Vagina (tissue), 2 donors: ENCODE data around the gene CDK19.

ENCODE experiments used
- POLR2AphosphoS5 ChIP-seq, 2 donors: sonication (generic); formaldehyde crosslinking; IDR thresholded peaks; one replicate each; pipeline ENCODE4 v1.9.0; 2017; ENCODE audit warnings: antibody characterized with exemption in 2 of 2, mild to moderate bottlenecking in 2 of 2, low read depth in 1 of 2; ENCODE audit not compliant: insufficient read depth in 1 of 2
- TF ChIP-seq, protein P1 (sequence below), 3 experiments: fragments of 450-650 bp in 2 of 3; fragments of 200-600 bp in 1 of 3; sonication (generic) in 1 of 3; IDR thresholded peaks; one replicate each; pipeline ENCODE4 v1.5.1; 2017 to 2019; ENCODE audit warnings: antibody characterized with exemption in 3 of 3, mild to moderate bottlenecking in 2 of 3, moderate library complexity in 2 of 3

DNA sequence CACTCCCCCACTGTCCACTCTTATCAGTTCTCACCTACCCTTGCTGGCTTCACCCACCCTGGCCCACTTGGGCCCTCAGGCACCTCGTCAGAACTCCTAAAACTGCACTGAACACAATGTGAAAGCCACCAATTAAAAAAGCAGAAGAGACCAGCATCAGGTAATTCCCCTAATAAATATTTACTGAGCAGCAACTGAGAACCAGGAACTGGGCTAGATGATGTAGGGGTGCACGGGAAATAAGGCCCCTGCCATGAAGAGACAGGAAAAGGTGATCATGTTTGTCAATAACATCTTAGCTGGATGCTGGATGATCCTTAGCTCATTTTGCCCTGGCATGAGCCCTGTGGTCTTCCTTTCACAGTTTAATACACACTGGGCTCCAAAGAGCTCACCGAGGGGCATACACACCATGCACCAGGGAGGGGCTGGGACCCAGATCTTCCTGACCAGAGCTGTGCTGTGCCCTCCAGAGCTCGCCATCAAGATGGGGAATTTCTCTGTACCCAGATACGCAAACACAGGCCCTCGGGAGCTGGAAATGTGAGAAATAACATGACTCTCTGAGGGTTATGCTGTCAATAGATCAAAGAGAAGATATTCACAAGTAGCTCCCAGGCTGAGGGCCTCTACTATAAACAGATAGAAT, 225.3 kb downstream of the CDK19 start:
- TF ChIP-seq, protein P1, sequence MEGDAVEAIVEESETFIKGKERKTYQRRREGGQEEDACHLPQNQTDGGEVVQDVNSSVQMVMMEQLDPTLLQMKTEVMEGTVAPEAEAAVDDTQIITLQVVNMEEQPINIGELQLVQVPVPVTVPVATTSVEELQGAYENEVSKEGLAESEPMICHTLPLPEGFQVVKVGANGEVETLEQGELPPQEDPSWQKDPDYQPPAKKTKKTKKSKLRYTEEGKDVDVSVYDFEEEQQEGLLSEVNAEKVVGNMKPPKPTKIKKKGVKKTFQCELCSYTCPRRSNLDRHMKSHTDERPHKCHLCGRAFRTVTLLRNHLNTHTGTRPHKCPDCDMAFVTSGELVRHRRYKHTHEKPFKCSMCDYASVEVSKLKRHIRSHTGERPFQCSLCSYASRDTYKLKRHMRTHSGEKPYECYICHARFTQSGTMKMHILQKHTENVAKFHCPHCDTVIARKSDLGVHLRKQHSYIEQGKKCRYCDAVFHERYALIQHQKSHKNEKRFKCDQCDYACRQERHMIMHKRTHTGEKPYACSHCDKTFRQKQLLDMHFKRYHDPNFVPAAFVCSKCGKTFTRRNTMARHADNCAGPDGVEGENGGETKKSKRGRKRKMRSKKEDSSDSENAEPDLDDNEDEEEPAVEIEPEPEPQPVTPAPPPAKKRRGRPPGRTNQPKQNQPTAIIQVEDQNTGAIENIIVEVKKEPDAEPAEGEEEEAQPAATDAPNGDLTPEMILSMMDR (IDR thresholded peaks at IDR 0.05): no peak
- no peak for TF ChIP-seq POLR2AphosphoS5 (IDR thresholded peaks at IDR 0.05; ENCODE audit: insufficient read depth in 1 of 2, low read depth in 1 of 2)
